Parathyroid adenoma (tissue), 2 donors: ENCODE data around the gene SERPINH1.
A peak's percentile ranks its signal among the peaks of the same experiment; 100 is the strongest.

Experiments
- H2AFZ ChIP-seq: fragments of 300-600 bp; sonication (generic); one replicate; pipeline ENCODE4 v1.7.0; 2017; ENCODE audit warnings: antibody characterized with exemption, mild to moderate bottlenecking
- H3K27ac ChIP-seq: fragments of 300-600 bp; sonication (generic); one replicate; pipeline ENCODE4 v1.7.0; 2017
- H3K27me3 ChIP-seq: fragments of 300-600 bp; sonication (generic); one replicate; pipeline ENCODE4 v1.7.0; 2017; ENCODE audit warnings: low read length; ENCODE audit not compliant: control insufficient read depth, insufficient read depth
- H3K36me3 ChIP-seq: fragments of 300-600 bp; sonication (generic); one replicate; pipeline ENCODE4 v1.7.0; 2017; ENCODE audit warnings: low read length; ENCODE audit not compliant: control insufficient read depth, insufficient read depth
- H3K4me1 ChIP-seq: fragments of 300-600 bp; sonication (generic); one replicate; pipeline ENCODE4 v1.7.0; 2017; ENCODE audit warnings: control low read depth
- H3K4me2 ChIP-seq: fragments of 300-600 bp; sonication (generic); one replicate; pipeline ENCODE4 v1.7.0; 2017; ENCODE audit warnings: low read length
- H3K4me3 ChIP-seq: fragments of 300-600 bp; sonication (generic); one replicate; pipeline ENCODE4 v1.7.0; 2017; ENCODE audit warnings: low read depth, low read length
- H3K79me2 ChIP-seq: fragments of 300-600 bp; sonication (generic); one replicate; pipeline ENCODE4 v1.7.0; 2017; ENCODE audit warnings: control low read depth
- H3K9ac ChIP-seq: fragments of 300-600 bp; sonication (generic); one replicate; pipeline ENCODE4 v1.7.0; 2017; ENCODE audit warnings: mild to moderate bottlenecking
- H3K9me3 ChIP-seq: fragments of 300-600 bp; sonication (generic); one replicate; pipeline ENCODE4 v1.7.0; 2017; ENCODE audit warnings: low read length; ENCODE audit not compliant: control insufficient read depth
- CTCF ChIP-seq: fragments of 300-600 bp; sonication (generic); IDR thresholded peaks from one replicate; pipeline ENCODE4 v1.7.0; 2017; ENCODE audit warnings: antibody characterized with exemption, mild to moderate bottlenecking
- donor health status: primary hyperparathyroidism.

SERPINH1 gene

GRCh38 chr11:75558939-75559843 lies 2.9 kb upstream of the SERPINH1 start:
- H3K36me3 ChIP-seq = no peaks in the 10 kb centered on the region
- peak overlapping the region; percentile 74 for H2AFZ ChIP-seq
- TF ChIP-seq CTCF = no peak
- H3K4me1 ChIP-seq = peaks cover 11% of the 10 kb centered on the region
- no peaks in the 10 kb centered on the region for H3K27me3 ChIP-seq
- H3K9me3 ChIP-seq = no peaks in the 10 kb centered on the region
- no peak overlapping the region for H3K4me3 ChIP-seq
- H3K4me2 ChIP-seq = no peak overlapping the region
- peaks cover 3% of the 10 kb centered on the region for H3K79me2 ChIP-seq
- H3K27ac ChIP-seq = peak overlapping the region; percentile 68
- H3K9ac ChIP-seq = no peak overlapping the region

- Histone ChIP-seq H3K27ac (no peak overlapping the region), H3K9ac (no peak overlapping the region), H3K4me1 (peaks cover 11% of the 10 kb centered on the region)
Observed at GRCh38 chr11:75560644-75561043, 1.4 kb upstream of the SERPINH1 start.

GRCh38 chr11:75561426-75562047 lies 516 bp upstream of the SERPINH1 start:
- Histone ChIP-seq H3K4me1 (peaks cover 11% of the 10 kb centered on the region), H3K4me2 (peak overlapping the region; percentile 71)
- no peak for TF ChIP-seq CTCF

More at GRCh38 chr11:75560644-75561043, 1.4 kb upstream of the SERPINH1 start:
- Histone ChIP-seq H2AFZ (peak overlapping the region; percentile 74), H3K27me3 (no peaks in the 10 kb centered on the region), H3K36me3 (no peaks in the 10 kb centered on the region), H3K79me2 (peaks cover 3% of the 10 kb centered on the region), H3K4me2 (no peak overlapping the region), H3K9me3 (no peaks in the 10 kb centered on the region), H3K4me3 (no peak overlapping the region)
- TF ChIP-seq CTCF = no peak

GRCh38 chr11:75562836-75563484 lies 907 bp downstream of the SERPINH1 start:
- no peak for TF ChIP-seq CTCF
- Histone ChIP-seq H3K4me1 (peaks cover 11% of the 10 kb centered on the region), H3K27ac (peak overlapping the region; percentile 98)

More at GRCh38 chr11:75561426-75562047, 516 bp upstream of the SERPINH1 start:
- Histone ChIP-seq H3K27ac (peak overlapping the region; percentile 98), H3K36me3 (no peaks in the 10 kb centered on the region), H3K9me3 (no peaks in the 10 kb centered on the region), H3K4me3 (peak overlapping the region; percentile 79), H3K27me3 (no peaks in the 10 kb centered on the region), H3K9ac (peak overlapping the region; percentile 87), H3K79me2 (peaks cover 3% of the 10 kb centered on the region), H2AFZ (peak overlapping the region; percentile 89)

More at GRCh38 chr11:75562836-75563484, 907 bp downstream of the SERPINH1 start:
- Histone ChIP-seq H3K4me3 (peak overlapping the region; percentile 79), H3K27me3 (no peaks in the 10 kb centered on the region), H3K9me3 (no peaks in the 10 kb centered on the region), H3K4me2 (peak overlapping the region; percentile 71), H3K36me3 (no peaks in the 10 kb centered on the region), H2AFZ (peak overlapping the region; percentile 89), H3K9ac (peak overlapping the region; percentile 53), H3K79me2 (peaks cover 3% of the 10 kb centered on the region)
